A549 (cell line): ENCODE data around the gene FFAR1. TPM values are rescaled to one million over a fixed set of nuclear protein-coding genes. Genes with fewer than 3 reads are reported as not detected.
A peak's percentile ranks its signal among the peaks of the same experiment; 100 is the strongest.

Experiments used
- ATAC-seq, 2 experiments: fragments of 200-7000 bp in 1 of 2; fragments of >200 bp in 1 of 2; cut with Nextera tagmentation in 1 of 2; cut with Tn5 transposase in 1 of 2; 3 replicates each; pipeline versions ENCODE4 v1.8.0 to v1.9.1; 2018 to 2020; ENCODE audit warnings: mild to moderate bottlenecking in 1 of 2, moderate library complexity in 1 of 2
- CTCF ChIA-PET: fragments of 300-600 bp; sonication (Branson Sonifier 250); formaldehyde crosslinking; extraction: SDS; loops from one replicate; lab custom pipeline; 2021; ENCODE audit warnings: antibody characterized with exemption, inconsistent platforms; lab: Yijun Ruan, JAX
- POLR2A ChIA-PET: fragments of 350-600 bp; formaldehyde crosslinking; extraction: SDS; loops from one replicate; lab custom pipeline; 2021; ENCODE audit warnings: antibody characterized with exemption, inconsistent platforms; lab: Yijun Ruan, JAX
- DNase-seq, 2 experiments: peaks; one replicate each; pipeline versions ENCODE4 v3.0.0 to v3.0.0-alpha.2; 2011 to 2016; ENCODE audit warnings: low read depth in 1 of 2, low spot score in 1 of 2
- FAIRE-seq: peaks from 2 replicates; lab custom pipeline; 2011; peaks lifted over from hg19 to GRCh38; lab: Jason Lieb, UNC
- H3K27ac ChIP-seq, 2 experiments: fragments of >200 bp; sonication (Bioruptor Twin); formaldehyde crosslinking; 3 replicates each; pipeline ENCODE4 v1.5.1; 2016 to 2017
- H3K4me1 ChIP-seq: fragments of >200 bp; sonication (Bioruptor Twin); formaldehyde crosslinking; 3 replicates; pipeline ENCODE4 v1.6.1; 2016
- H3K4me2 ChIP-seq: fragments of >200 bp; sonication (Bioruptor Twin); formaldehyde crosslinking; 3 replicates; pipeline ENCODE4 v1.6.1; 2016
- H3K4me3 ChIP-seq: fragments of >200 bp; sonication (Bioruptor Twin); formaldehyde crosslinking; 3 replicates; pipeline ENCODE4 v1.5.1; 2016
- H3K9me3 ChIP-seq: fragments of >200 bp; sonication (Bioruptor Twin); formaldehyde crosslinking; 3 replicates; pipeline ENCODE4 v1.6.1; 2016
- BHLHE40 ChIP-seq: IDR thresholded peaks from 2 replicates; pipeline ENCODE4 v1.6.1; 2012; ENCODE audit warnings: low read depth, low read length, inconsistent platforms
- CBX2 ChIP-seq: fragments of 200-600 bp; sonication (generic); IDR thresholded peaks from 2 replicates; pipeline ENCODE4 v1.6.1; 2016; ENCODE audit warnings: low read depth, mild to moderate bottlenecking, borderline replicate concordance
- CHD2 ChIP-seq: fragments of 150-350 bp; IDR thresholded peaks from 2 replicates; pipeline ENCODE4 v1.6.1; 2014; ENCODE audit warnings: low read length; ENCODE audit not compliant: partially characterized antibody
- E2F6 ChIP-seq: IDR thresholded peaks from 2 replicates; pipeline ENCODE4 v1.6.1; 2012; ENCODE audit warnings: low read depth, borderline replicate concordance
- EHMT2 ChIP-seq: fragments of 200-600 bp; sonication (generic); IDR thresholded peaks from 2 replicates; pipeline ENCODE4 v1.6.1; 2016; ENCODE audit warnings: antibody characterized with exemption, low read depth, mild to moderate bottlenecking, moderate library complexity
- ELK1 ChIP-seq: fragments of 150-350 bp; IDR thresholded peaks from 2 replicates; pipeline ENCODE4 v1.6.1; 2014; ENCODE audit warnings: low read depth, mild to moderate bottlenecking, low read length
- FOXS1 ChIP-seq: fragments of 250-450 bp; sonication (Bioruptor Pico); IDR thresholded peaks from 2 replicates; pipeline ENCODE4 v1.5.0; 2020; ENCODE audit warnings: mild to moderate bottlenecking, moderate library complexity
- GATA3 ChIP-seq: IDR thresholded peaks from 2 replicates; pipeline ENCODE4 v1.6.1; 2012; ENCODE audit warnings: borderline replicate concordance
- HMGXB4 ChIP-seq: fragments of 250-450 bp; sonication (Bioruptor Pico); IDR thresholded peaks from 2 replicates; pipeline ENCODE4 v1.5.0; 2021; ENCODE audit warnings: mild to moderate bottlenecking, moderate library complexity, borderline replicate concordance
- HOXA7 ChIP-seq: fragments of 250-450 bp; sonication (Bioruptor Pico); IDR thresholded peaks from 2 replicates; pipeline ENCODE4 v1.5.0; 2020; ENCODE audit warnings: mild to moderate bottlenecking, moderate library complexity
- KDM5A ChIP-seq: fragments of 200-600 bp; sonication (generic); IDR thresholded peaks from 2 replicates; pipeline ENCODE4 v1.6.1; 2016; ENCODE audit warnings: antibody characterized with exemption, mild to moderate bottlenecking
- MAZ ChIP-seq: fragments of 150-350 bp; IDR thresholded peaks from 2 replicates; pipeline ENCODE4 v1.6.1; 2014; ENCODE audit warnings: antibody characterized with exemption, low read depth, low read length, borderline replicate concordance
- NFE2L2 ChIP-seq: fragments of 150-350 bp; conservative IDR thresholded peaks from 2 replicates; pipeline ENCODE4 v1.6.1; 2014; ENCODE audit warnings: low read length
- NPAS2 ChIP-seq: fragments of 250-450 bp; sonication (Bioruptor Pico); IDR thresholded peaks from 2 replicates; pipeline ENCODE4 v1.8.0; 2022; ENCODE audit warnings: mild to moderate bottlenecking, moderate library complexity, borderline replicate concordance
- POLR2A ChIP-seq: IDR thresholded peaks from 2 replicates; pipeline ENCODE4 v1.6.1; 2012; ENCODE audit warnings: mild to moderate bottlenecking, low read length
- RARB ChIP-seq: fragments of 250-450 bp; sonication (Bioruptor Pico); IDR thresholded peaks from 2 replicates; pipeline ENCODE4 v1.8.0; 2021; ENCODE audit warnings: mild to moderate bottlenecking, moderate library complexity
- TP53 ChIP-seq: fragments of 250-450 bp; sonication (Bioruptor Pico); IDR thresholded peaks from 2 replicates; pipeline ENCODE4 v1.5.0; 2021; ENCODE audit warnings: mild to moderate bottlenecking, moderate library complexity
- ZNF302 ChIP-seq: fragments of 250-450 bp; sonication (Bioruptor Pico); IDR thresholded peaks from 2 replicates; pipeline ENCODE4 v1.9.0; 2021; ENCODE audit warnings: inconsistent platforms, mild to moderate bottlenecking, moderate library complexity
- WGBS: methylation state at CpG from one replicate; pipeline ENCODE4 v1.1.6; 2017; ENCODE audit errors: missing lambda C conversion rate; 5-methylcytosine and 5-hydroxymethylcytosine counted together
- polyA plus RNA-seq, 4 experiments: library from polyadenylated mRNA; depleted of rRNA in 3 of 4; stranded (reverse); fragments of >200 nt; fragmentation: RNase III in 1 of 4; extraction: RNeasy Plus Mini Kit Qiagen cat#74134 plus additional on column Dnase treatment in 1 of 4; gene quantifications; 2 replicates in 3 of 4; 3 replicates in 1 of 4; pipeline ENCODE4 v1.2.3, GENCODE V29; 2011 to 2017

FFAR1 gene
- polyA plus RNA-seq, 2 of the 4 experiments (the other 2 are of a cell fraction), result not detected

- POLR2A ChIA-PET, result no interaction called here
- no peak for FAIRE-seq
- 82% methylated on average over 47 of the region's 47 CpGs for WGBS
- H3K9me3 ChIP-seq, result no peaks in the 10 kb centered on the region
- no peak overlapping the region for H3K4me3 ChIP-seq
- CTCF ChIA-PET, result interaction anchor here (1.0 to 4.1 kb wide), 3 partner anchors 16 to 43 kb away, joined by 3 to 19 read pairs (median 4); no protein-coding TSS in a partner anchor
- ATAC-seq, result no peak
- H3K4me2 ChIP-seq, result no peak overlapping the region
- no peak overlapping the region for H3K27ac ChIP-seq
- DNase-seq, result no peak
- TF ChIP-seq POLR2A, result 0 out of 2 replicates have a peak, but pooled peaks have one; percentile 5
- no peak for TF ChIP-seq GATA3
- TF ChIP-seq RARB (CRISPR knock-in tag), result no peak
- no peak for TF ChIP-seq CHD2
- TF ChIP-seq NFE2L2, result no peak
- TF ChIP-seq BHLHE40, result no peak
- no peak for TF ChIP-seq NPAS2
- no peak for TF ChIP-seq ELK1
- peaks cover 2% of the 10 kb centered on the region; the same call in 1 of the 3 replicates for H3K4me1 ChIP-seq
These were observed 38.0 kb upstream of the FFAR1 start for GRCh38 chr19:35309481-35310279.

- H3K9me3 ChIP-seq, result no peaks in the 10 kb centered on the region
- POLR2A ChIA-PET, result no interaction called here
- no peak overlapping the region for H3K4me3 ChIP-seq
- WGBS, result 82% methylated on average over 12 of the region's 12 CpGs
- CTCF ChIA-PET, result interaction anchor here (1.0 to 4.1 kb wide), 3 partner anchors 25 to 185 kb away, joined by 3 to 19 read pairs (median 9); no protein-coding TSS in a partner anchor
- DNase-seq, result no peak
- no peak for FAIRE-seq
- H3K4me2 ChIP-seq, result no peak overlapping the region
- H3K4me1 ChIP-seq, result peaks cover 2% of the 10 kb centered on the region; the same call in 1 of the 3 replicates
- TF ChIP-seq MAZ, result no peak
- TF ChIP-seq HOXA7 (CRISPR knock-in tag), result no peak
- TF ChIP-seq FOXS1 (CRISPR knock-in tag), result no peak
- TF ChIP-seq KDM5A, result no peak
- ATAC-seq, result no peak
- H3K27ac ChIP-seq, result no peak overlapping the region
These were observed 37.4 kb upstream of the FFAR1 start for GRCh38 chr19:35310331-35310730.

GRCh38 chr19:35310811-35311465 lies 36.8 kb upstream of the FFAR1 start:
- H3K4me2 ChIP-seq, result no peak overlapping the region
- H3K9me3 ChIP-seq, result no peaks in the 10 kb centered on the region
- no peak overlapping the region for H3K27ac ChIP-seq
- ATAC-seq (peak in 1 of 2 experiments; percentile 18; a peak in 2 of 6 replicates), DNase-seq (no peak), FAIRE-seq (no peak)
- no peak for TF ChIP-seq E2F6
- POLR2A ChIA-PET, result interaction anchor here (0.6 kb wide), 1 partner anchor 109 kb away, joined by 7 read pairs; no protein-coding TSS in a partner anchor
- no peak overlapping the region for H3K4me3 ChIP-seq
- 79% methylated on average over 10 of the region's 10 CpGs for WGBS
- CTCF ChIA-PET, result interaction anchor here (0.8 to 4.1 kb wide), 4 partner anchors 26 to 184 kb away, joined by 3 to 19 read pairs (median 6); no protein-coding TSS in a partner anchor
- no peaks in the 10 kb centered on the region; the same call in 2 of the 3 replicates for H3K4me1 ChIP-seq

- DNase-seq (no peak), FAIRE-seq (no peak), ATAC-seq (no peak; a peak in 2 of 6 replicates)
- TF ChIP-seq CBX2 (no peak), CHD2 (no peak), EHMT2 (no peak), HMGXB4 (CRISPR knock-in tag) (no peak), ZNF302 (CRISPR knock-in tag) (no peak), TP53 (no peak)
- H3K4me3 ChIP-seq, result no peak overlapping the region
- ChIA-PET POLR2A (no interaction called here), CTCF (interaction anchor here (0.8 to 4.5 kb wide), 6 partner anchors 25 to 183 kb away, joined by 3 to 22 read pairs (median 5); no protein-coding TSS in a partner anchor)
- no peak overlapping the region for H3K4me2 ChIP-seq
- H3K4me1 ChIP-seq, result no peaks in the 10 kb centered on the region; the same call in 2 of the 3 replicates
- no peak overlapping the region for H3K27ac ChIP-seq
- 73% methylated on average over 21 of the region's 21 CpGs for WGBS
- H3K9me3 ChIP-seq, result no peaks in the 10 kb centered on the region
These were observed 35.6 kb upstream of the FFAR1 start for GRCh38 chr19:35311901-35312665.
